ENCODE data around the gene WWOX.

WWOX gene

DNA sequence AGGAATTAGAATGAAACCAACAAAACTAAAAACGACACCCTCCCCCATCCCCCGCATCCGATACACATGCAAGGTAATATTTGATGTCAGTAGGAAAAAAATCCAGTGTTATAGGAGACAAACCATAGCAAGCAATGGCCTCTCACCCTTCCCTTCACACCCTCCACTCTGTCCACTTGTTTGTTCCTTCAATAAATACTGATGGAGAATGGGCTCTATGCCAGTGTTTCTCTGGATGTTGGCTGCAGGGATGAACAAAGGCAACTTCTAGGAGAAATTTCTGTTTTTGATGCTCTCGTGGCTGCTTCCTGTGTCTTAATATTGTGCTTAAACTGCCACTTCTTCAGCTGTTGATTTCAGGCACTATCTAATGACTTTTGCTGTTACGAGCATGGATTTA lies 98.8 kb downstream of the WWOX start:
- no peak for DNase-seq

DNA sequence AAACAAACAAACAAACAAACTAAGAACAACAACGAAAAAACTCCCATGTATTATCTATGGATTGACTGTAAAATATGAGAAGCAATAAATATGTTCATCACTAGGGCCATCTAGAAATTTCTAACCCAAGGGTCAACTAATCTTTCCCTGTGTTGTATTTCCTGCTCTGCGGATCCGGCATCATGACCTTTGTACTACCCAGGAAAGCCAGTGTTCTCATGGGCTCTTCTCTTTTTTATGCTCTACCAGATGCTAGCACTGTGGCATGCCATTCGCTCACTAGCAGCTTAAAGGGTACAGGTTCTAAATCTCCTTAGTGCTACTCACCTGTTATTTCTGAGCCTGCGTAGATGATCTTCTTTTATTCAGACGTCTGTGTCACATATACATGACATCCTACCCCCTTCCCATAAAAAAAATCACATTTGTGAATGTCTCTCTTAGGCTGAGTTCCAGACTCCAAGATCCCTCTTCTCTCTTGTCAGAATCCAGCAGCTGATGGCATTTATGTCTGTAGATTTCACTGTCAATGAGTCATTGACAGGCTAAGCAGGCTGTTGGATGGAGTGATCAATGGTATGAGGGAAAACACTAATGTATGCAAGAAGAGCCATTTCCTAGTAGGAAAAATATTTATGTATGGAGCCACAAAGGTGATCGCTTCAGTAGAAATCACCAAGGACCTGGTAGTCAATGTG lies 100.0 kb downstream of the WWOX start:
- no peak for DNase-seq

DNA sequence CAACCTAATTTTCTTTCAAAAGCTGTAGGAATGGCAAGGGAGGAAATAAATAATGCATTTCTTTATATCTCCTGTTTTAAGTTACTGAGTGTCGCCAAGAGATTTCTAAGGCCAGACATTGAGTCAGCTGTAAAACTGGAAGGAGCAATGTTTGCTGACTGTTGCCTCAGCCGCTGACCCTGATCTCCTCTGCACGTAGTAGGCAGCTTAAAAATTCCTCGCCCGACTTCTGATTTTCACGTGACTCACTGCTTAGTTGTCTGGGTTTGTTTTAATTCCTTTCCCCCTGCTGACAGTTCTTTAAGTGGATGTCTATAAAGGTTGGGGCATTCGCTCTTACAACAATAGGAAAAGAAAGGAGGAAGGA lies 100.6 kb downstream of the WWOX start:
- no peak for DNase-seq

DNA sequence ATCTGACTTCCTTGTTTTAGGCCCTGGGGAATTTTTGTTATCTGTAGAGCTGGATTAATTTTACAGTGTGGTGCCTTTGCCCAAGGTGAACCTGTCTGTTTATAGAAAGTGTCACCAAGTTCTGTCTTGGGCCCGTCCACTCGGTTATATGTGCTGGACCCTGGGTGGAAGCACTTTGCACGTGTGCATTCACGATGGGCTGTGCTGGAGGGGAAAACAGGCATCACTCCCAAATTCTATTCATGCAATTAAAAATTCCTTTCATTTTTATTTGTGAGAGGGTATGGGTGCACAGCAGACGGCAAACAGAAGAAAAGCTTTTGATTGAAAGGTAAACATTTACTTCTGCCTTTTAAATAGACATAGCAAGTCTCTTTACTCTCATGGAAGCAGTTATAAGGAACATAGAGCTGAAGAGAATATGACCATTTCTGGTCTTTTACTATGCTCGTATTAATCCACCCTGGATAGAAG lies 101.2 kb downstream of the WWOX start:
- no peak for DNase-seq

DNA sequence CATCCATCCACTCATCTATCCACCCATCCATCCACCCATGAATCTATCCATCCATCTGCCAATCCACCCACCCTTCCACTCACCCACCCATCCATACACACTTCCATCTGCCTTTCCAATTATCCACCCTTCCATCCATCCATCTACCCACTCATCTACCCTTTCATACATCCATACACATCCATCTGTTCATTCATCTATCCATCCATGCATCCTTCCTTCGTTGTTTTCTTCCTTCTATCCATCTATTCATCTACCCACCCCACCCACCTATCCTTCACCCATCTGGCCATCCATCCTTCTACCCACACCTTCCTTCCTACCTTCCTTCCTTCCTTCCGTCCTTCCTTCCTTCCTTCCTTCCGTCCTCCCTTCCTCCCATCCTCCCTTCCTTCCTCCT lies 106.1 kb downstream of the WWOX start:
- no peak for DNase-seq

DNA sequence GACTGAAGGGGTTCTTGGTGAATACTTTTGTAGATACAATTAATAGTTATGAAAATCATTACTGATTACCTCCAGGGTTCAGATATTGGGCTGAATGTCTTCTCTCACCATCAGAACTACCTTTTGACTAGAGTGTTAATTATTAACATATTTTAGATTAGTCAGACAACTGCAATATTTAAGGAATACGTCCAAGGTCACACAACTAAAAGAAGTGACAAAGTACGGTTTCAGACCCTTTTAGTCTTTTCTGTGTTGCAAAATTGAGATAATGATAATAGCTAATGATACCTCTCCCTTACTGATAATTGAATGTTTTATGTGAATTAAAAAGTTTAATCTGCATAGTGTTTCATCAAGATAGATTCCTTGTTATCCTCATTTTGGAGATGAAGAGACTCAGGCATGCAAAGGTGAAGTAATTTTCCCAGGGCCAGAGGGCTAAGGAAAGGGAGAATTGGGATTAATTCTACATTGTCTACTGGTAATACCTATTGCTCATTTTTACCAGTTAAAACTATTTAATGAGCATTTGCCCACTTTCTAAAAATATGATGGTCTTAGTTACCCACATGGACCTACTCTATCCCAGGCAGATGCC lies 107.3 kb downstream of the WWOX start:
- DNase-seq: no peak

DNA sequence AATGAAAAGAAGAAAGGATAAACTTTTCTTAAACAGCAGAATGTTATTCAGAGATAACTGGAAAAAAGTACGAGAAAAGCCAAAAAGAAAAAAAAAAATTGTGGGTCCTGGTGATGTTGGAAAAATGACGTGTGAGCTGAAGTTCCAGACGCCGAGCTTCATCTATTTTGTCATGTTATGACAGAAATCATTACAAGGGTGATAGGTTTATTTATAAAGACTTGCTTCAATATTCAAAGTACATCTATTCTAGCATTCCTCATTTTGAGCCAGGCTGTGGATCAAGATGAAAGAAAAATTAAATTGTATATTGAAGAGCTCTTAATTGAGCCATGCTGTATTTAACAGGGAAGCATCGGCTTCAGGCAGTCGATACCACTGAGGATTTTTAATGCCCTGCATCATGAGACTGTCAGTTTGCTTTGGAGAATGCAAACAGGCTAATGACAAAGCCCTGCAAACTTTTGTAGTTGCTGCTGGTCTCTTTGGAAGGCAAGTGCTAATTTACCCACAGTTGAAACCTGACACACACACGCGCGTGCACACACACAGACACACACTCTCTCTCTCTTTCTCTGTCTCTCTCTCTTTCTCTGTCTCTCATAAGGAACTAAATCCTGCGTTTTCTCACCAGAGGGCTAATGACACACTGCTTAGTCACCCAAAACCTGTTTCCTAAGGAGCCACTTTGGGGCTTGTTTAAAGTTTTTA lies 110.7 kb downstream of the WWOX start:
- no peak for DNase-seq

DNA sequence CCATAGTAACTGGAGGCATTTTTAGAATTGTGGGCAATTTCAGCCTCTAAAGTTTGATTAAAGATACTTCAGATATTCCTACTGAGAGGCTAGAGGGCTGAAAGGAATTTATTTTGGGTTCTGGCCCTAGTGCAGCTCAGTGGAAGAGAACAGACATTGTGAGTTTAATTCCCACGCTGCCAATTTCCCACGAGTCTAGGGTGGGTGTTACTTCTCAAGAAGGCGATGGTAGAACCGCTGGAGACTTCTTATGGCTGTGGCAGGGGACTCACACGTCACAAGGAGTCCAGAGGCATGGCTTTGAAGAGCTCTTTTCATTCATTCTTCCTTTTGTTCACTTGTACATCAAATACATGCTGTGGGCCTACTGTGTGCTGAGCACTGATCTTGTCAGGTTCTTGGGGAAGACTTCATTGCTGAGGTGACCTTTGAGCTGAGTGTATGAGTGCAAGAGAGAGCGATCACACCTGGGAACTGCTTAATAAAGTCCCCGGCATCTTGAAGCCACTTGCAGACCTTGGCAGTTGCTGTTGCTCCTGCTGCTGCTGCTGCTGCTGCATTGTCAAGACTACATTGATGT lies 111.7 kb downstream of the WWOX start:
- no peak for DNase-seq

DNA sequence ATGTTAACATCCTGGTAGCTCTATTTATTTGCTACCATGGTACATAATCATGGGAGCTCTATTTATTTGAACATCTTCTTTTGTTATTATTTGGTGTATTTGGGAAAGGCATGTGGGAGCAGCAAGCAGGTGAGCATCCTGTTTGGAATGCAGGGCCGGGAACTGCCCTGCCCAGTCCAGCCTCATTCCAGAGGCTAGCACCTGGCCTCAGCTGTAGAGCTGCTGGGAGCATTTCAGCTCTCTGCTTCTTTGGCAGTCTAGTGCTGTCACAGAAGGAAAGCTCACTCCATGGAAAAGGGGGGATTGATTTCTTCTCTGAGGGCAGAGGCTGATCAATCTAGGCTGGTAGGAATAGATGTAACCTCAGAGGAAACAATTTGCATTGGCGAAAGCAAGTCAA lies 112.5 kb downstream of the WWOX start:
- DNase-seq: no peak

DNA sequence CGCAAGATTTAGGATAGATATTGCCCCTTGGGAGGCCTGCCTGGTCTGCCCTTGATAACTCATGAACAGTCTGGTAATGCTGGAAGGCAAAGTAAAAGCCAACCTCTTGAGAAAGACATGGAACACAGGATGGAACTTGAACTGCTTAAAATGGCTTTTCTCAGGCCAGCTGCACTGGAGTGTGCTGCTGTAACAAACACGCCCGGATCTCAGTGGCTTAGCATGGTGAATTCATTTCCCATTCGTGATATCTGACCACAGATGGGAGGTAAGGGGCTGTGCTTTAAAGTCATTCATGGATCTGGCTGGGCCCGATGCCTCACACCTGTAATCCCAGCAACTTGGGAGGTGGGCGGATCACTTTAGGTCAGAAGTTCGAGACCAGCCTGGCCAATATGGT lies 113.2 kb downstream of the WWOX start:
- no peak for DNase-seq

DNA sequence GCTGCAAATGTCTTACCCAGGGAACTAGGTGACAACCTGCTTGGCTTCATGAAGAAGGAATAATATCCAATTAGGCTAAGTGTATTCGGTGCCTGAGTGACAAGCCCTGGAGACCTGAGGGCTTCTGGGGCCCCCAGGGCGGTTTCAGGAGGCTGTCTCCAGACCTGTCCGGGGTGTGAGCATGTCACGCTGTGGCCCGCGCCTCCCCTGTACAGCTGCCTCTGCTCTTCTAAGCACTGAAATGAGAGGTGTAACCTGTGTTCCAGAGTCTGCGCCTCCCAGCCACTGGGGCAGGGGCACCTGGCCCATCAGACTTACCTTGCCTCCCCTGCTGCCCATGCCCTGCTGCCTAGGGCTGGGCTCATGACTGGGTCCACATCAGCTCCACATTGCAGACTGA lies 114.3 kb downstream of the WWOX start:
- DNase-seq: no peak

DNA sequence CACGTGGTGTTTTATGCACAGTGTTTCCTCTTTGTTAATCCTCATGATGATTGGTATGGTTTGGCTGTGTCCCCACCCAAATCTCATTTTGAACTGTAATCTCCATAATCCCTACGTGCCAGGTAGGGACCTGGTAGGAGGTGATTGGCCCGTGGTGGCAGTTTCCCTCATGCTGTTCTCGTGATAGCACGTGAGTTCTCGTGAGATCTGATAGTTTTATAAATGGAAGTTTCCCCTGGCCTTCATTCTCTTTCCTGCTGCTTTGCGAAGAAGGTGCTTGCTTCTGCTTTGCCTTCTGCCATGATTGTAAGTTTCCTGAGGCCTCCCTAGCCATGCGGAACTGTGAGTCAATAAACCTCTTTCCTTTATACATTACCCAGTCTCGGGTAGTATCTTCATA lies 115.8 kb downstream of the WWOX start:
- DNase-seq: no peak

DNA sequence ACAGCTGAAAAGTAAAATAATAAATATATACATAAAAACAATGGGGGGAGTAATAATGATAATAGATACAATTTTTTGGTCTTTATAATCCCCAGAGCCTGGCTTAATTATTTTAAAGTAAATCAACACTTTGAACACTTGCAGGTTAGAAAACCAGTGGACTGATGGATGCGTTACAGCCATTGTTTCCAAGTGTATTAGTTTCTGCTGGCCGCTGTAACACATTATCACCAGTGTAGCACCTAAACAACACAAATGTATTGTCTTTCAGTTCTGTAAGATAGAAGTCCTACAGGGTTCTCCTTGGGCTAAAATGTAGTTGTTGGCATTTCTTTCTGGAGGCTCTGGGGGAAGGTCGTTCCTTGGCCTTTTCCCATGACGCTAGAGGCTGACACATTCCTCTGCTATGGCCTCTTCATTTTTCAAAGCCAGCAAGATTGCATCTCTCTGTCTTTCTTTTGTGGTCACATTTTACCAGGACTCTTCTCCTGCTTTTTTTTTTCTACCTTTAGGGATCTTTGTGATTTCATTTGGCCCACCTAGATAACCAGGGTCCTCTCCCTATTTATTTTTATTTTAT lies 116.8 kb downstream of the WWOX start:
- DNase-seq: no peak

DNA sequence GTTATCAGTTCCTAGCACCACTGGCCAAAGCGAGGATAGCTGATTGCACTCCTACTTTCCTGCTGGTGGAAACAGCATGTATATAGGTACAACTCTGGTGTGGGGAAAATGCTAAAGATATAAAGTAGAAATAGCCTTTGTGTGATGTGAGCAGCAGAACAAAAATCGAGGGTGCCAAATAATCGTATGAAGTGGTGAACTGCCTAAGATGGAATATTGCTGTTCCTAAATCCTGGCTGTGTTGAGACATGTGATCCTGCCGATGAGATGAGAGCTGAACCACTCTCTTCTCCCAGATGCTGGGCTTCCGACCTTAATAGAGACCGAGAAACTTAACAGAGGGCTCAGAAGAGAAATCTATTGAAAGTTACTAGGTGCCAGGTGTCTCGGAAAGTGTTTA lies 117.8 kb downstream of the WWOX start:
- no peak for DNase-seq

DNA sequence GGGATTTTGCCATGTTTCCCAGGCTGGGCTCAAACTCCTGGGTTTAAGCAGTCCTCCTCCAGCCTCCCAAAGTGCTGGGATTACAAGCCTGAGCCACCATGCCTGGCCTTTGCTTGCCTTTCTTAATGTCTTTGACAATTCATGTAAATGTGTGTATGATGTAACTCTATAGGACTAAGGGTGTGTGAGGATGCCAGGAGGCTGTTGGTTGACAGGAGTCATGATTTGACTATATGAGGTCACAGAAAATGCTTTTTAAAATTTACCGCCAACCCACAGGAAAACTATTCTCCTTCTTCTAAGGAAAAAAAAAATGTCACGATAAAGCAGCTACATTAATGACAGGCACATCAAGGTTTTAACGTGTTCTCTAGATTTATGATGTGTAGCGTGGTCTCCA lies 118.8 kb downstream of the WWOX start:
- no peak for DNase-seq

DNA sequence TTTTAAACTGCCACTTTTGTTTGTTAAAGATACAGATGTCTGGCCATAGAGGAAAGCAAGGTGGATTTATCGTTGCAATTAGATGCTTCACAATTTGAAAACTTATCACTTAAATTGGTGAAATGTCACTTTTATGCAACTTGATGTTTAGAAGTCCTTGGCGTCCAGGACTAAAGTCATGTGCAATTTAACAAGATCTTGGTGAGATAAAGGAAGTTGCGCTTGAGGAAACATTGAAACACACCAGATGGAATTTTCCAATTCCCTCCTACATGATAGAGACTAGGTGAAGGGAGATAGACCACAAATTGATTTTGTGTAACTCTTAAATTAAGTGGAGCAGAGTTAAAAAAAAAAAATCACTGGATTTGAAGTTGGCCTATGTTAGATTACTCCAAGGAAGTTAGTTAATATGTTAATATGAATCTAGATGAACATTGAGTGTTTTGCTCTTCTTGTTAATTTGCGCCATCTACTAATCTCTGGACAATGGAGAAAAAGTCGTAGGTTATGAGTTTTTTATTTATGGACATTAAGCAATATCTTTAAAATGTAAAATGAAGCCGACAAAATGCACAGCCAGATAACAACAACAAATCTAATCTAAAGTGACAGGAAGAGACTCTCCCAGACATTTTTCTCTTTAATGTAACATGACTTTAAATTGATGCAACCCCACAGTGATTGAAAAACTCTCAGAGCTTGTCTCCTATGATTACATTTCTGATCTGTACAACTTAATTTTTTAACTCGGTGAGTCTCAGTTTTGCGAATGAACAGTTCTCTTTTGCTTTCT lies 119.6 kb downstream of the WWOX start:
- no peak for DNase-seq

DNA sequence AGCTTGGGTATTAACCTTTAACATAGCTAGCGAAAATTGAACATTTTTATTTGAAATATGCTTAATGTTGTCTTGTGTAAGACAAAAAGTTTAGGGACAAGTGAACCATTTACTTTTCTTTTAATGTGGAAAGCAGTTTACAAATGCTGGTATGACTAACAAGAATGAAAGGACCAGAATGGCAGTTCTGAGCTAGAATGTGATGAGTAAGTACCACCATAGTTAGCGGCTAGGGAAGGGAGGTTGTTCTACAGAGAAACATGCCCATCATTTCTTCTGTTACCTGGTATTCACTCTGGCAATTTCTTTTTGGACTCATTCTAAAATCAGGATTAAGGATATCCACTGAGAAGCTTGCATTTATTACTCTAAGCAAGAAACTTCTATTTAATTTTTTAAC lies 121.1 kb downstream of the WWOX start:
- no peak for DNase-seq

DNA sequence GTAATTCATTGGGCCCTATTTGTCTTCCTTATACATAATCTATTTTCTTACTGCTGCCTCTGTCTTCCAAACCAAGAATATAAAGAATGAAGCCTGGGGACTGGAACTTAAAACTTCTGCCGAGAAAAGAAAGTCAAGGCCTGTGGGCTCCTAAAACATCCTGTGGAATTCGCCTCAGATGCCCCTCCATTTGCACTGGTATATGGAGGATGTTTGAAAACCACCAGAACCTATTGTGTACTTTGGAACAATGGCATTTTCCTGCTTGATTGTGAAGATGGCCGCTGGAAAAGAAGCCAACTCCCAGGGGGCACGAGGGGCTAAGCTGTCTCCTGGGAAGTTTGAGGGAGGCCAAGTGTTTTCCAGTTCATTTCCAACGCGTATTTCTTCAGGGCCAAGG lies 122.4 kb downstream of the WWOX start:
- no peak for DNase-seq

DNA sequence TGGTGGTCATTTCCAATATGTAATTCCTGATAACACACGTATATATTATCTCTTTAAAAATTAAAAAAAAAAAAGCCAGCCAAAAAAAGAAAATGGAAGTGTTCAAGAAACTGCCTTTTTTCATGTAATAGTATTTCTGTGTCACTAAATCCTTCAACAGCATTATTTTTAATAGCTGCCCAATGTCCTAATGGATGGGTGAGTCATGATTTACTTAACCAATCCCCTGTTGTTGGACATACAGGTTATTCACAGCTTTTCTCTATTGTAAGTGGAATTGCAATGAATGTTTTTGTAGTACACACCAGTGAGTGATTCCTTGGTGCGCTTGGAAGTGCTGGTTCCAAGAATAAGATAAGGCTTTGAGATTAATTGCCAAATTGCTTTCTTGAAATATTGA lies 124.9 kb downstream of the WWOX start:
- DNase-seq: no peak

DNA sequence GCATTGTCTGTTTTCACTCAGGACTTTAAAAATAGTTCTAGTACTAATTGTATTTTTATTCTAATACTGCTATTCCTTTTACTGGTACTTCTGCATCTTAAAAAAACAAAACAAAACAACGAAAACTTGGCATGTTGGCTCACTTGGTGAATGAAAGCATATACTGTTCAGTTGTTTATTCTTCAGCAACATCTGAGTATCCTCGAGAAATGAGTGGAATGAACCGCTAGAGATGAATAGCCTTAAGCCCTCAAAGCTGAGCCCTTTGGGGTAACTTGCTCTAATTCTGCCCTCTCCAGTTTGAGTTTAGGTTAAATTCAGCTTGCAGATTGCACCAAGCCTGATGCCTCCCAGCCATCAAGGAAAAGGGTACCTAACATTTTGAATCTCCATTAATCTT lies 126.5 kb downstream of the WWOX start:
- no peak for DNase-seq

DNA sequence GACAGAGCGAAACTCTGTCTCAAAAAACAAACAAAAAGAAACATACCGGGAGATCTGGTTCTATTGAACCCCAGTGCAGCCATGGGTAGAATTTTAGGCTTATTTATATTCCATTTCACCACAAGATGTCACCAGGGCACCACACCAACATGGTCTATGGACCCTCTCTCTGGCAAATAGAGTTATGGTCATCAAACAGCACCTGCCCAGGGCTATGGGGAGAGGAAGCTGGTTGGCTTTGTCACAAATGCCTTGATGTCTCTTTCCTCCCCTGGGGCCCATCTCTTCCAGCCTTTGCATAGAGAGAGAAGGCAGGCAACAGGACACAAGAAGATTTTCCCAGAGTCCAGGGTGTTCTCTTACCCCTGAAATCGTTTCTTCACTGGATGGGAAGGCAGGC lies 128.4 kb downstream of the WWOX start:
- DNase-seq: no peak

DNA sequence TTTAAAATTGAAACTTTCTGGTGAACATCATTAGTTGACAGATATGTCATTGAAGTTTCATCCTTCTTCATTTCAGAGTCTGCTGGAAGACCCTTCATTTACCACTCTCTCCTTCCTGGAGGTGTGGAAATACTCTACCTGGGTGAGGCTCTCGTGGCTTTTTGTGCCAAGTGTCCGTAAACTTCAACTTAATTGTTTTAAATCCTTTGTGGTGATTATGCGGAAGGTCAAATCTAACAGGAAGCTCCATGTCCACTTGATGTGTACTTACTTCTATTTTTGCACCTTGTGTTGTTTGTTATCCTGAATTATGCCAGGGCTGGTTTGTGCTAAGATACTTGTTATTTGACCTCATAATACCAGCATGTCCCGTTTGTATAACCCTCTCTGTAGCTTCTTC lies 129.2 kb downstream of the WWOX start:
- no peak for DNase-seq

DNA sequence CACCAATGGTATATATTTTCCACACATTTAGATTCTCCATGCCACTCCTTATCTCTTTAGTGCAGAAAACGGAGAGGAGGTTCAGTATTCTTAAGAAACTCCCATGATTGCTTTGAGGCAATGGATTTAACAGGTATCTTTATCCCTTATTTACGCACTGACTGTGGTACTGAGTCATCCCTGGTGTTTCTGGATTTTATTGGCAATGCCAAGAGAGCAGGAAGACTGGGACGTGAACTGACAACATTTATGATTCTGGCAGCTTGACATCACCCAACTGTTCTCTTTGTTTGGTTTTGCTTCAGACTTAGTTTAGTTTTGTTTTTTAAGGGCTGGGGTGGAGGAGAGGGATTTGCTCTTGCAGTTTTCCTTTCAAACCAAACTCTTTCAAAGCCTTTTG lies 131.4 kb downstream of the WWOX start:
- DNase-seq: no peak

Measured in NK-92 treated with Interleukin-12 subunit alpha and Interleukin-12 subunit beta, amount 100 ng/mL, for 24 hours (cell line).